Measurements from ENCODE around the gene CPA1.

CPA1 gene

GRCh38 chr7:130433301-130433700, 53.0 kb downstream of the CPA1 start:
- TF ChIP-seq REST (IDR thresholded peaks at IDR 0.05; ENCODE audit: insufficient replicate concordance, low read depth) (no peak), CTCF (IDR thresholded peaks at IDR 0.05; ENCODE audit: insufficient read depth, low read length) (no peak), POLR2AphosphoS5 (IDR thresholded peaks at IDR 0.05; ENCODE audit: low read depth) (no peak), SPI1 (IDR thresholded peaks at IDR 0.05; ENCODE audit: borderline replicate concordance, low read depth) (no peak), GABPA (IDR thresholded peaks at IDR 0.05; ENCODE audit: low read depth) (no peak)
- Histone ChIP-seq H3K27ac (replicated peaks) (peak overlapping the region; percentile 46), H3K4me3 (replicated peaks; ENCODE audit: insufficient read depth, low read length) (no peak overlapping the region), H3K27me3 (ENCODE audit: insufficient read depth, poor library complexity, severe bottlenecking) (no peaks in the 10 kb centered on the region)
- no peak for DNase-seq (ENCODE audit: low read depth in 1 of 2, low spot score in 1 of 2)

- no peak overlapping the region for H3K27ac ChIP-seq (replicated peaks)
- TF ChIP-seq REST (IDR thresholded peaks at IDR 0.05; ENCODE audit: insufficient replicate concordance, low read depth) (no peak), POLR2AphosphoS5 (IDR thresholded peaks at IDR 0.05; ENCODE audit: low read depth) (no peak), CTCF (IDR thresholded peaks at IDR 0.05; ENCODE audit: insufficient read depth, low read length) (no peak), GABPA (IDR thresholded peaks at IDR 0.05; ENCODE audit: low read depth) (no peak), SPI1 (IDR thresholded peaks at IDR 0.05; ENCODE audit: borderline replicate concordance, low read depth) (no peak)
- DNase-seq (ENCODE audit: low read depth in 1 of 2, low spot score in 1 of 2), result no peak
Measured at GRCh38 chr7:130435311-130435854, 55.1 kb downstream of the CPA1 start.

GRCh38 chr7:130436253-130436652, 56.0 kb downstream of the CPA1 start:
- DNase-seq (ENCODE audit: low read depth in 1 of 2, low spot score in 1 of 2), result no peak
- no peak for TF ChIP-seq CTCF (IDR thresholded peaks at IDR 0.05; ENCODE audit: insufficient read depth, low read length)
- TF ChIP-seq GABPA (IDR thresholded peaks at IDR 0.05; ENCODE audit: low read depth), result no peak
- TF ChIP-seq POLR2AphosphoS5 (IDR thresholded peaks at IDR 0.05; ENCODE audit: low read depth), result no peak
- no peak overlapping the region for H3K27ac ChIP-seq (replicated peaks)
- no peaks in the 10 kb centered on the region for H3K27me3 ChIP-seq (ENCODE audit: insufficient read depth, poor library complexity, severe bottlenecking)
- H3K4me3 ChIP-seq (replicated peaks; ENCODE audit: insufficient read depth, low read length), result no peak overlapping the region

More at GRCh38 chr7:130435311-130435854, 55.1 kb downstream of the CPA1 start:
- no peaks in the 10 kb centered on the region for H3K27me3 ChIP-seq (ENCODE audit: insufficient read depth, poor library complexity, severe bottlenecking)
- H3K4me3 ChIP-seq (replicated peaks; ENCODE audit: insufficient read depth, low read length), result no peak overlapping the region

Data from HL-60 (cell line).